ENCODE results near the gene BBX.

GRCh38 chr3:107545680-107546120 is 22.9 kb downstream of the BBX start:
- TF ChIP-seq EZH2 (IDR thresholded peaks at IDR 0.05; ENCODE audit: insufficient read depth, poor library complexity, severe bottlenecking), result no peak
- no peak for TF ChIP-seq EZH2phosphoT487 (IDR thresholded peaks at IDR 0.05; ENCODE audit: insufficient read depth, low read depth)

All from GM23248 (cell line).